HepG2 (cell line): ENCODE measurements around the gene CAMK2D. TPM values are rescaled to one million over a fixed set of nuclear protein-coding genes. Genes with fewer than 3 reads are reported as not detected.

Experiments
- ATAC-seq: fragments of 200-7000 bp; cut with Tn5 transposase; 3 replicates; pipeline ENCODE4 v1.9.1; 2020; ENCODE audit warnings: mild to moderate bottlenecking, moderate library complexity
- BruUV-seq: library from RNA; stranded (reverse); fragments of 400-500 nt; replicated peaks from 2 replicates; lab custom pipeline; 2021; lab: Mats Ljungman, UMichigan
- CTCF ChIA-PET: fragments of 300-600 bp; formaldehyde crosslinking; extraction: SDS; loops from one replicate; lab custom pipeline; 2021; ENCODE audit warnings: low total read pairs, inconsistent platforms, low intra/inter-chr PET ratio; lab: Yijun Ruan, JAX
- POLR2A ChIA-PET: fragments of 350-600 bp; sonication (Branson Sonifier 250); formaldehyde crosslinking; loops from one replicate; lab custom pipeline; 2020; ENCODE audit warnings: antibody characterized with exemption, inconsistent platforms; lab: Yijun Ruan, JAX
- DNase-seq: peaks from one replicate; pipeline ENCODE4 v3.0.0-alpha.2; 2015; ENCODE audit warnings: low spot score
- FAIRE-seq: peaks from 3 replicates; lab custom pipeline; 2011; peaks lifted over from hg19 to GRCh38; lab: Jason Lieb, UNC
- H2AFZ ChIP-seq: one replicate; pipeline ENCODE4 v1.6.1; 2011; ENCODE audit warnings: low read length, inconsistent platforms
- H3K27ac ChIP-seq: fragments of 300-600 bp; 3 replicates; pipeline ENCODE4 v1.8.0; 2011; ENCODE audit warnings: mixed run types, mild to moderate bottlenecking, mixed read lengths, low read length, inconsistent platforms; ENCODE audit not compliant: insufficient read depth; ENCODE audit errors: extremely low read length
- H3K27me3 ChIP-seq, 2 experiments: fragments of 200-600 bp in 1 of 2; 2 replicates in 1 of 2; 3 replicates in 1 of 2; pipeline versions ENCODE4 v1.6.0 to v1.8.0; 2011; ENCODE audit warnings: low read length in 2 of 2, mild to moderate bottlenecking in 2 of 2, moderate library complexity in 2 of 2, inconsistent platforms in 1 of 2; ENCODE audit not compliant: insufficient read depth in 2 of 2, control insufficient read depth in 1 of 2
- H3K36me3 ChIP-seq, 2 experiments: fragments of 200-600 bp in 1 of 2; replicated peaks in 1 of 2; 2 replicates in 1 of 2; 3 replicates in 1 of 2; pipeline versions ENCODE4 v1.5.1 to v1.8.0; 2011; ENCODE audit warnings: low read length in 2 of 2, inconsistent platforms in 1 of 2; ENCODE audit not compliant: insufficient read depth in 2 of 2, control insufficient read depth in 1 of 2
- H3K4me1 ChIP-seq: 2 replicates; pipeline ENCODE4 v1.5.1; 2012; ENCODE audit warnings: low read length, inconsistent platforms; ENCODE audit not compliant: insufficient read depth
- H3K4me2 ChIP-seq: 2 replicates; pipeline ENCODE4 v1.6.0; 2011; ENCODE audit warnings: low read depth, low read length, inconsistent platforms
- H3K4me3 ChIP-seq, 3 experiments: fragments of 200-600 bp in 1 of 3; sonication (generic), shearing (Covaris generic) in 1 of 3; replicated peaks in 1 of 3; 2 replicates each; pipeline ENCODE4 v1.5.1; 2011 to 2016; ENCODE audit warnings: low read length in 3 of 3, inconsistent platforms in 2 of 3, low read depth in 2 of 3, mild to moderate bottlenecking in 2 of 3, control low read depth in 1 of 3, mixed read lengths in 1 of 3; ENCODE audit not compliant: insufficient read depth in 1 of 3
- H3K79me2 ChIP-seq: one replicate; pipeline ENCODE4 v1.6.1; 2011; ENCODE audit warnings: low read length, inconsistent platforms; ENCODE audit not compliant: insufficient read depth
- H3K9ac ChIP-seq: 2 replicates; pipeline ENCODE4 v1.6.0; 2011; ENCODE audit warnings: mild to moderate bottlenecking, low read depth, low read length, inconsistent platforms; ENCODE audit not compliant: insufficient read depth
- H3K9me3 ChIP-seq: 2 replicates; pipeline ENCODE4 v1.5.1; 2012; ENCODE audit warnings: mild to moderate bottlenecking, low read length
- H4K20me1 ChIP-seq: 2 replicates; pipeline ENCODE4 v1.6.0; 2011; ENCODE audit warnings: inconsistent platforms, mild to moderate bottlenecking, low read length, moderate library complexity; ENCODE audit not compliant: insufficient read depth
- AKAP8 ChIP-seq: sonication (generic); formaldehyde crosslinking; IDR thresholded peaks from 2 replicates; pipeline ENCODE4 v1.5.1; 2020; ENCODE audit warnings: mild to moderate bottlenecking, missing genetic modification reagents
- CCAR2 ChIP-seq: fragments of 200-400 bp; formaldehyde crosslinking; optimal IDR thresholded peaks from 2 replicates; pipeline ENCODE3; 2018; ENCODE audit warnings: low read depth, mild to moderate bottlenecking, low read length, moderate library complexity
- DPF2 ChIP-seq: sonication (generic); formaldehyde crosslinking; IDR thresholded peaks from 2 replicates; pipeline ENCODE4 v1.4.0; 2020; ENCODE audit warnings: mild to moderate bottlenecking, low read depth, missing genetic modification reagents, borderline replicate concordance
- ELF1 ChIP-seq: sonication (generic); formaldehyde crosslinking; IDR thresholded peaks from 2 replicates; pipeline ENCODE4 v1.4.0; 2020; ENCODE audit warnings: missing genetic modification reagents
- IKZF4 ChIP-seq: sonication (generic); formaldehyde crosslinking; IDR thresholded peaks from 2 replicates; pipeline ENCODE4 v1.5.1; 2020; ENCODE audit warnings: borderline replicate concordance, mild to moderate bottlenecking, low read depth, missing genetic modification reagents; ENCODE audit errors: not compliant biosample characterization
- KDM6A ChIP-seq: IDR thresholded peaks from 2 replicates; pipeline ENCODE4 v1.6.1; 2016; ENCODE audit warnings: low read depth
- SMC3 ChIP-seq: IDR thresholded peaks from 2 replicates; pipeline ENCODE4 v1.6.1; 2011; ENCODE audit warnings: low read length, improper control_type of control experiment
- STAG1 ChIP-seq: sonication (generic); formaldehyde crosslinking; IDR thresholded peaks from 2 replicates; pipeline ENCODE4 v1.4.0; 2020; ENCODE audit warnings: missing genetic modification reagents
- ZBTB38 ChIP-seq: sonication (generic); formaldehyde crosslinking; IDR thresholded peaks from 2 replicates; pipeline ENCODE4 v1.5.1; 2020; ENCODE audit warnings: mild to moderate bottlenecking, missing genetic modification reagents
- ZC3H13 ChIP-seq: sonication (generic); formaldehyde crosslinking; IDR thresholded peaks from 2 replicates; pipeline ENCODE4 v1.8.1; 2023; ENCODE audit warnings: mild to moderate bottlenecking, missing genetic modification reagents, moderate library complexity
- ZNF24 ChIP-seq: fragments of 450-650 bp; IDR thresholded peaks from 2 replicates; pipeline ENCODE4 v1.6.1; 2017; ENCODE audit warnings: antibody characterized with exemption, mild to moderate bottlenecking
- ZNF530 ChIP-seq: sonication (generic); formaldehyde crosslinking; IDR thresholded peaks from 2 replicates; pipeline ENCODE4 v1.5.0; 2020; ENCODE audit warnings: low read depth, mild to moderate bottlenecking, missing genetic modification reagents
- ZNF614 ChIP-seq: IDR thresholded peaks from 2 replicates; pipeline ENCODE4 v1.6.1; 2018; ENCODE audit warnings: missing biosample characterization, missing genetic modification reagents, inconsistent platforms, borderline replicate concordance
- ZNF839 ChIP-seq: sonication (generic); formaldehyde crosslinking; IDR thresholded peaks from 2 replicates; pipeline ENCODE4 v1.4.0; 2020; ENCODE audit warnings: missing genetic modification reagents, mild to moderate bottlenecking, borderline replicate concordance
- WGBS: methylation state at CpG from one replicate; pipeline ENCODE4 v1.1.6; 2017; ENCODE audit warnings: low lambda C conversion rate; 5-methylcytosine and 5-hydroxymethylcytosine counted together
- in situ Hi-C: cut with HindIII; loops from 2 replicates; pipeline ENCODE4 v1.10.0; 2017; ENCODE audit warnings: low pct_unique_long_range_greater_than_20kb; ENCODE audit not compliant: extremely low pct_ligation_motif_present
- intact Hi-C: fragments of 100-400 bp; cut with micrococcal nuclease; formaldehyde crosslinking; loops from one replicate; pipeline ENCODE4 v1.10.0; 2022; ENCODE audit not compliant: unreplicated experiment
- polyA plus RNA-seq, 8 experiments: library from polyadenylated mRNA; depleted of rRNA in 3 of 8; stranded (reverse) in 7 of 8; unstranded in 1 of 8; fragments of >200 nt; fragmentation: Illumina TruSeq in 4 of 8; extraction: Trizol in 4 of 8; gene quantifications; 2 replicates each; pipeline versions ENCODE4 v1.2.1 to v1.2.3, GENCODE V29; 2011 to 2016; ENCODE audit warnings: low read depth in 4 of 8, missing spikeins in 1 of 8, mixed read lengths in 1 of 8; ENCODE audit not compliant: insufficient read depth in 1 of 8
- total RNA-seq, 5 experiments: library from RNA; depleted of rRNA; stranded (reverse); fragments of >200 nt; fragmentation: Illumina TruSeq; extraction: Trizol; gene quantifications; 2 replicates each; pipeline ENCODE4 v1.2.3, GENCODE V29; 2016; ENCODE audit warnings: low read depth in 1 of 5
- TF ChIP-seq, protein P1 (sequence below): fragments of 450-650 bp; IDR thresholded peaks from 2 replicates; pipeline ENCODE4 v1.6.1; 2016
- TF ChIP-seq, protein P2 (sequence below), 2 experiments: fragments of 450-650 bp in 1 of 2; sonication (generic) in 1 of 2; formaldehyde crosslinking; IDR thresholded peaks; 2 replicates each; pipeline versions ENCODE4 v1.5.0 to v1.8.0; 2020 to 2022; ENCODE audit warnings: mild to moderate bottlenecking in 1 of 2, missing genetic modification reagents in 1 of 2

Gene CAMK2D
- total and polyA plus RNA-seq, 2 of the 13 experiments (the other 11 are each of a cell fraction or from before 2014, with no cell fraction given): 18.0 to 65.4 TPM

DNA sequence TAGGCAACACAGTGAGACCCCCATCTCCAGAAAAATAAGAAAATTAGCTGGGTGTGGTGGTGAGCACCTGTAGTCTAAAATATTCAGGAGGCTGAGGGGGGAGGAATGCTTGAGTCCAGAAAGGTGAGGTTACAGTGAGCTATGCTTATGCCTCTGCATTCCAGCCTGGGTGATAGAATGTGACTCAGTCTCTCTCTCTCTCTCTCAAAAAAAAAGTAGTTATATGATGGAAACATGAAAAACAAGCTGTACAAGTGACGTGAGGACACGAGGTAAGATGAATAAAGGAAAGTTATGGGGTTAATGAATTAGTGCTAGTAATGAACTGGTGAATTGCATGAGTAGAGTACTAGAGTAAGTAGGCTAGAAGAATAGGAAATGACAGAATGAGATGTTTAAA, 21.8 kb upstream of the CAMK2D start:
- Histone ChIP-seq H3K79me2 (no peaks in the 10 kb centered on the region), H3K27ac (no peak overlapping the region), H3K4me2 (no peak overlapping the region), H3K27me3 (no peaks in the 10 kb centered on the region), H4K20me1 (no peaks in the 10 kb centered on the region), H3K9me3 (no peaks in the 10 kb centered on the region), H2AFZ (no peak overlapping the region), H3K4me3 (no peak overlapping the region), H3K36me3 (no peaks in the 10 kb centered on the region), H3K4me1 (peaks cover 18% of the 10 kb centered on the region), H3K9ac (no peak overlapping the region)
- no peak for ATAC-seq
- BruUV-seq: no TSS peak
- in situ Hi-C loops: no loop called here
- DNase-seq: no peak
- intact Hi-C loops: no loop called here
- 75% methylated on average over 2 of the region's 2 CpGs for WGBS
- TF ChIP-seq CCAR2 (no peak), AKAP8 (CRISPR knock-in tag) (no peak)
- TF ChIP-seq, protein P1, sequence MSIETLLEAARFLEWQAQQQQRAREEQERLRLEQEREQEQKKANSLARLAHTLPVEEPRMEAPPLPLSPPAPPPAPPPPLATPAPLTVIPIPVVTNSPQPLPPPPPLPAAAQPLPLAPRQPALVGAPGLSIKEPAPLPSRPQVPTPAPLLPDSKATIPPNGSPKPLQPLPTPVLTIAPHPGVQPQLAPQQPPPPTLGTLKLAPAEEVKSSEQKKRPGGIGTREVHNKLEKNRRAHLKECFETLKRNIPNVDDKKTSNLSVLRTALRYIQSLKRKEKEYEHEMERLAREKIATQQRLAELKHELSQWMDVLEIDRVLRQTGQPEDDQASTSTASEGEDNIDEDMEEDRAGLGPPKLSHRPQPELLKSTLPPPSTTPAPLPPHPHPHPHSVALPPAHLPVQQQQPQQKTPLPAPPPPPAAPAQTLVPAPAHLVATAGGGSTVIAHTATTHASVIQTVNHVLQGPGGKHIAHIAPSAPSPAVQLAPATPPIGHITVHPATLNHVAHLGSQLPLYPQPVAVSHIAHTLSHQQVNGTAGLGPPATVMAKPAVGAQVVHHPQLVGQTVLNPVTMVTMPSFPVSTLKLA: no peak
- no peak for FAIRE-seq
- POLR2A ChIA-PET: no interaction called here
- CTCF ChIA-PET: no interaction called here

DNA sequence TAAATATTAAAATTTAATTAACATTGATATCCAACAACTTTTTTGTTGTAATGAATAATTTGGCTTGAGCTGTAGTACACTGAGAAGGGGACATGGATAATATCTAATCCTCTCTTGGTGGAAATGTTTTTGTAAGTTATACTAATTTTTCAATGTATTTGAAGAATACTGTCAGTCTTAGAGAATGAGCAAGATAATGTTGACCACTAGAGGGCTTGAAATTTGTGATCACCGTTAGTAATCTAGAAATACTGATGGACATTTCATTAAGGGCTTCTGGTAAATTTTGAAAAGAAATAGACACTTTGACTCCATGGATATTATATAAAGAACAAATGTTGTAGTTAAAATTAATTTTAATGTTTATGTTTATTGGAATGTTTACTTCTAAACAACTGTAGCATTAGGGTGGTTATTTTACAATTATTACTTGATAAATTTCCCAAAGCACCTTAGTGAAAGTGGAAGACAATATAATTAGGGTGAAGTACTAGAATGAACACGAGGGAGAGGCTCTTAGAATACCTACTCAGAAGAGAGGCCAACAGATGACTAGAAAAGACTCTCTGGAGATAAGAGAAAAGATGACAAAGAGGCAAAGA, 20.0 kb upstream of the CAMK2D start:
- in situ Hi-C loops: no loop called here
- DNase-seq: no peak

More for the DNA sequence above, 20.0 kb upstream of the CAMK2D start:
- Histone ChIP-seq H3K4me2 (no peak overlapping the region), H3K36me3 (no peaks in the 10 kb centered on the region), H3K79me2 (no peaks in the 10 kb centered on the region), H4K20me1 (no peaks in the 10 kb centered on the region), H3K4me3 (no peak overlapping the region), H2AFZ (no peak overlapping the region), H3K27me3 (no peaks in the 10 kb centered on the region), H3K27ac (no peak overlapping the region), H3K4me1 (peaks cover 18% of the 10 kb centered on the region)
- intact Hi-C loops: no loop called here
- FAIRE-seq (peak; percentile 4), ATAC-seq (0 out of 3 replicates have a peak, but pooled peaks have one; percentile 29)
- peak; percentile 18; the same call in 1 of the 2 replicates for TF ChIP-seq STAG1 (CRISPR knock-in tag)
- no peak for TF ChIP-seq KDM6A (CRISPR knock-in tag)
- no peak for TF ChIP-seq ELF1 (CRISPR knock-in tag)
- no peak for TF ChIP-seq ZC3H13 (CRISPR knock-in tag)
- TF ChIP-seq SMC3: peak; percentile 24; the same call in 1 of the 2 replicates
- TF ChIP-seq, protein P2, sequence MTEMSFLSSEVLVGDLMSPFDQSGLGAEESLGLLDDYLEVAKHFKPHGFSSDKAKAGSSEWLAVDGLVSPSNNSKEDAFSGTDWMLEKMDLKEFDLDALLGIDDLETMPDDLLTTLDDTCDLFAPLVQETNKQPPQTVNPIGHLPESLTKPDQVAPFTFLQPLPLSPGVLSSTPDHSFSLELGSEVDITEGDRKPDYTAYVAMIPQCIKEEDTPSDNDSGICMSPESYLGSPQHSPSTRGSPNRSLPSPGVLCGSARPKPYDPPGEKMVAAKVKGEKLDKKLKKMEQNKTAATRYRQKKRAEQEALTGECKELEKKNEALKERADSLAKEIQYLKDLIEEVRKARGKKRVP (CRISPR knock-in tag; IDR thresholded peaks at IDR 0.05): no peak
- TF ChIP-seq ZNF24: no peak
- no peak for TF ChIP-seq IKZF4 (CRISPR knock-in tag)
- no peak for TF ChIP-seq ZBTB38 (CRISPR knock-in tag)
- TF ChIP-seq ZNF839 (CRISPR knock-in tag): no peak
- TF ChIP-seq ZNF530 (CRISPR knock-in tag): no peak
- no peak for TF ChIP-seq ZNF614 (CRISPR knock-in tag)
- no peak for TF ChIP-seq DPF2 (CRISPR knock-in tag)
- TF ChIP-seq, all 625 proteins: peak for 2
- WGBS: 5% methylated on average over 2 of the region's 2 CpGs
- ChIA-PET POLR2A (no interaction called here), CTCF (no interaction called here)
- BruUV-seq: no TSS peak
- H3K9ac ChIP-seq: no peak overlapping the region
- H3K9me3 ChIP-seq: no peaks in the 10 kb centered on the region
